ENCODE measurements around the gene MSRB2.
"Not testable (repeated sequence)": the region's sequence is repeated elsewhere in the genome, so short reads cannot be mapped to it uniquely, and the experiment has no call there.

Gene MSRB2

GRCh38 chr10:23070913-23071218, 24.5 kb upstream of the MSRB2 start:
- CTCF ChIA-PET, result interaction anchor here (1.0 to 1.5 kb wide), 3 partner anchors 10 to 20 kb away, joined by 3 to 7 read pairs (median 3); no protein-coding TSS in a partner anchor
- TF ChIP-seq CTCF (IDR thresholded peaks at IDR 0.05; ENCODE audit: control extremely low read depth, extremely low read depth, low read depth, missing control alignments), result no peak
- no peak for DNase-seq (ENCODE audit: extremely low spot score)
- POLR2A ChIA-PET, result no interaction called here

- DNase-seq (ENCODE audit: extremely low spot score); POLR2A ChIA-PET: not testable (repeated sequence)
- CTCF ChIA-PET, result interaction anchor here (1.2 kb wide), 1 partner anchor 9 kb away, joined by 4 read pairs; no protein-coding TSS in a partner anchor
Observed at GRCh38 chr10:23072593-23072992, 22.8 kb upstream of the MSRB2 start.

GRCh38 chr10:23073527-23073926, 21.9 kb upstream of the MSRB2 start:
- POLR2A ChIA-PET, result no interaction called here
- CTCF ChIA-PET, result interaction anchor here (1.2 kb wide), 1 partner anchor 10 kb away, joined by 4 read pairs; no protein-coding TSS in a partner anchor
- DNase-seq (ENCODE audit: extremely low spot score), result no peak
- TF ChIP-seq CTCF (IDR thresholded peaks at IDR 0.05; ENCODE audit: control extremely low read depth, extremely low read depth, low read depth, missing control alignments), result no peak

- POLR2A ChIA-PET, result no interaction called here
- CTCF ChIA-PET, result interaction anchor here (1.2 to 1.7 kb wide), 4 partner anchors 10 to 1582 kb away, joined by 3 to 9 read pairs (median 3); no protein-coding TSS in a partner anchor
- no peak for TF ChIP-seq CTCF (IDR thresholded peaks at IDR 0.05; ENCODE audit: control extremely low read depth, extremely low read depth, low read depth, missing control alignments)
- no peak for DNase-seq (ENCODE audit: extremely low spot score)
Observed at GRCh38 chr10:23075672-23076071, 19.7 kb upstream of the MSRB2 start.

- no peak for DNase-seq (ENCODE audit: extremely low spot score)
- TF ChIP-seq CTCF (IDR thresholded peaks at IDR 0.05; ENCODE audit: control extremely low read depth, extremely low read depth, low read depth, missing control alignments), result no peak
- CTCF ChIA-PET, result interaction anchor here (1.9 kb wide), 1 partner anchor 9 kb away, joined by 4 read pairs; no protein-coding TSS in a partner anchor
- POLR2A ChIA-PET, result no interaction called here
Observed at GRCh38 chr10:23078114-23078513, 17.3 kb upstream of the MSRB2 start.

GRCh38 chr10:23079700-23080099, 15.7 kb upstream of the MSRB2 start:
- no peak for TF ChIP-seq CTCF (IDR thresholded peaks at IDR 0.05; ENCODE audit: control extremely low read depth, extremely low read depth, low read depth, missing control alignments)
- CTCF ChIA-PET, result interaction anchor here (1.8 kb wide), 1 partner anchor 8 kb away, joined by 7 read pairs; no protein-coding TSS in a partner anchor
- no peak for DNase-seq (ENCODE audit: extremely low spot score)
- POLR2A ChIA-PET, result no interaction called here

GRCh38 chr10:23080262-23080661, 15.1 kb upstream of the MSRB2 start:
- DNase-seq (ENCODE audit: extremely low spot score), result no peak
- CTCF ChIA-PET, result interaction anchor here (0.9 to 2.2 kb wide), 3 partner anchors 9 to 212 kb away, joined by 3 to 7 read pairs (median 5); no protein-coding TSS in a partner anchor
- POLR2A ChIA-PET, result no interaction called here
- no peak for TF ChIP-seq CTCF (IDR thresholded peaks at IDR 0.05; ENCODE audit: control extremely low read depth, extremely low read depth, low read depth, missing control alignments)

Data from GM10248 (cell line).